GM18502 (cell line): ENCODE measurements around the gene JPT1.

Experiments
- ATAC-seq: cut with Tn5 transposase; IDR thresholded peaks from one replicate; pipeline ENCODE4 v1.9.1; 2021; ENCODE audit warnings: mild to moderate bottlenecking; ENCODE audit not compliant: unreplicated experiment, poor library complexity

Gene JPT1

DNA sequence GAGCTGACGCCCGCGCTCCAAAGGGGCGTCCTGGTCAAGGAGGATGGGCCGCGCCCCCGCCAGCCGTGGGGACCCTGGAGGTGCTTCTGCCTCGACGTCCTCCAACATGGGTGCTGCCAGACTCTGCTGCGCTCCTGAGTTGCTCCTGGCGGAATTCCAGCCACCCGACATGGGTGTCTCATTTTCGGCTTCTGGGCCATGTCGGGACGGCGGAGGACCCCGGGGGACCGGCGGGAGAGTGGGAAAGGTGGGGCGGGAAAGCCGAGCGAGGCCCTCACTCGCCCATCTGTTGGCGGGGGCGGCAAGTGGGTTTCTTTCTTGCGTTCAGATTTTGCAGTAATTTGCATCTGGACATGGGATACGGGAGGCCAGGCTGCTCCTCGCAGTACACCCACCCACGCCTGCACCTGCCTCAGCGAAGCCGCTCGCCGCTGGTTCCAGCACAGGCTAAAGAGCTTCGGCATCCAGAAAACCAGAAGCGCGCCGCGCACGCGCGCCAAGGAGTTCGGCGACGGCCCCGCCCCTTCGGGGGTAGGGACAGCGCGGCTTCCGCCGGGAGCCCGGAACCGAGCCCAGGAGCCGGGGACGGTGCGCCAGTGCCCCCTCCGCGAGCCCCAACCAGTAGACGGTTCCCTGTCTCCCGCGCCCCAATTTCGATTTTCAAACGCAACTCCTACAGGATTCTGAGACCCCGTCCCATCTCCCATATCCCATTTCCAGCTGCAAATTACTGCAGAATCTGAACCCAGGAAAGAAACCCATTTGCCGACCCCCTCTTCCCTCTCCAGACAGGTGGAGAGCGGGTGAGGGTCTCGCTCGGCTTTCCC lies 44.7 kb downstream of the JPT1 start, which contains the start of gene ARMC7:
Gene ARMC7, plus strand, starts transcription at position 563 of the 827 bp plus-strand sequence. CDS start 320 bp downstream, outside the sequence.
- ATAC-seq = peak; percentile 68

DNA sequence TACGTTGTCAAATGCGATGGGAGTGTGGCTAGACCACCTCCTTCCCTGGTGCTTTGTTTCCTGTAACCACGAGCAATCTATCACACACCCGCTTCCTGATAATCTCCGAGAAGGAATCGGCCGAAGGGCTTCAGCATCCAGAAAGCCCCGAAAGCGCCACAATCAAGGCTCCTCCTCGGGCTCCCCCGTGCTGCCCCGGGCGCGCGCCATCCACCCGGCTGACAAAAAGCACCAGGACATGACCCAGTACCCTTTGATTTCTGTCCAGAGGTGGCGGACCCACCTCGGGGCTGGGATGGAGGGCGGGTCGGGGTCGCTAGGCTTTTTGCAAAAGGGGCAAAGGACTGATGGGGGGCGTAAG lies 45.3 kb downstream of the JPT1 start:
- ATAC-seq = no peak

DNA sequence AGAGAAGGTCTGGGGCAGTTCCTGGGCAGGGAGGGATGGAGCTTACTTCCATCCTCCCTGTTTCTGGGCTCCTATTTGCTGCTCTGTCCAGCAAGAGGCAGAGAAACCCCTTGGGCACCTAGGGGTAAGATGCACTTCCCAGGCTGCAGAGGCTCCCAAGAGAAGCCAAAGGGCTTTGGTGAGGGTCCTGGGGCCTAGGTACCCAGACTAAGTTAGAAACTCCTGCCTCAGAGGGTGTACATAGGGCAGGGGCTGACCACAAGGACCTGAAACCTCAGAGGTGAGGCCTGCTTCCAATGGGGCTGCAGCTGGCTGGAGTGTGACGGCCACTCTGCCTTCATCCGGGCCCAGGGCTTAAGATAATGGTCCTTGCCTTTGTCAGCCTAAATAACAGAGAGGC lies 46.1 kb downstream of the JPT1 start:
- ATAC-seq = no peak

DNA sequence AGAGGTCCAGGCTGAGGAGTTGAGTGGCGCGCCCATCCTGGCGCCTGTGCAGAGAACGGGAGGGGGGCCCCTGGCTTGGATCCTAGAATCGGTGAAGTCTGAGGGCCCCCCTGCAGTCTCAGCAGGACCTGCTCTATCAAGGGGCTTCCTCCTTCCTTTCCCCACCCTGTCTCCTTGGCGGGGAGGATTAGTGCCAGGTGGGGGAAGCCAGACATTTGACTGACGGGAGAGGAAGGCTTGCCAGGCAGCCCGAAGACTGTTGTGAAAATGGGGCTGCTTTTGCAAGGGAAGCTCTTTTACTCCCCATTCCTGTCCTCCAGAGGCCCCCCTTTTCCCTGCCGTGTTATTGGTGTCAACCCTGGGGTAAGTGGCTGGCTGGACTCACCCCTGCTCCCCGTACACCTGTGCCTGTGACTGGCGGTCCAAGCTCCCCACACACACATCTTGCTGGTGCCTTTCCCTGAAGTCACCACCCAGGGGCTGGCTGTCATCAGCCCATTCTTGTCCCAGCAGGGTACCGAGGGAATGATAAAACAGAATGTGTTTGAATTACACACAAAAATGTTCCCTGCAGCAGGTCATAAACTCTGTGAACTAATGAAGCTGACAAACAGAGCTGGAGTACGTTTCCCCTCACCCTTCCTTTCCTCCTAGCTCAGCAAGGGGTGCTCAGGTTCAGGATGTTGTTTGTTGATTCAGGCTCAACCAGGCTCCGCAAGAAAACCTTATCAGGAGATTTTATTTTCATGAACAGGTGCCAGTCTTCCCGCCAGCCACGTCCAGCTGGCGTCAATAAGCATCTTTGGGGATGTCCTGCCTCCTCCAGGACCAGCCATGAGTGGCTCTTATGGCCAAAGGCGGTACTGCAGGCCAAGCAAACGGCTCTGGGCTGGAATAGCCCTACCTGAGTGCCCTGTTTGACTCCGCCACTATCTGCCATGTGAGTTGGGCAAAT lies 48.9 kb downstream of the JPT1 start:
- no peak for ATAC-seq

DNA sequence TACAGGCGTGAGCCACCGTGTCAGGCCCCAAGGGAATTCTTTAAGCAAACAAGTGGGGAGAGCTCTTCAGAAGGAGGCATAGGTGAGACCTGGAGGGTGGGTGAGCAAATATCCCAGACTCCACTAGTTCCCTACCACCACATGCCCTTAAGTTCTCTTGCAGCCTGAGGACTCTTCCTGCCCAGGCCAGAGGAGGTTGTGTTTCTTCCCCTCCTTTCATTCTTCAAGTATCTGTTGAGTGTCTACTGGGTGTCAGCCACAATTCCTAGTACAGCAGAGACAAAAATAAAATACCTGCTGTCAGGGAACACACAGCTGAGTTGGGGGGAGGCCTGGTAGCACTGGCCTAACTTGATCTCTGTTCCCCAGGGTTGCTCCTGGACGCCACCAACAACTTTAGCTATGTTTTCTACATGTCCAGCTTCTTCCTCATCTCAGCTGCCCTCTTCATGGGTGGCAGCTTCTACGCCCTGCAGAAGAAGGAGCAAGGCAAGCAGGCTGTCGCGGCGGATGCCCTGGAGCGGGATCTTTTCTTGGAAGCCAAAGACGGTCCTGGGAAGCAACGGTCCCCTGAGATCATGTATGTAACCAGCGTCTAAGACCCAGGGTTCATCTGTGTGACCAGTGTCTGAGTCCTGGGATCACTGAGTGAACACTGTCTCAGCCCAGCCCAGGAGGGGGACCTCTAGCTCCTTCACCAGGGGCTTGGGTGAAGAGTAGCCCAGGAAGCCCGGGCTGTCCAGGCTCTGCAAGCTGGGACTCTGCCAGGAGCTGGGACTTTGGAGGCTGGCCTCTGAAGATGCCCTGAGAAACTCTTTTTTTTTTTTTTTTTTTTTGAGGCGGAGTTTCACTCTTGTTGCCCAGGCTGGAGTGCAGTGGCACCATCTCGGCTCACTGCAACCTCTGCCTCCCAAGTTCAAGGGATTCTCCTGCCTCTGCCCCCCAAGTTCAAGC lies 50.4 kb downstream of the JPT1 start:
- no peak for ATAC-seq

DNA sequence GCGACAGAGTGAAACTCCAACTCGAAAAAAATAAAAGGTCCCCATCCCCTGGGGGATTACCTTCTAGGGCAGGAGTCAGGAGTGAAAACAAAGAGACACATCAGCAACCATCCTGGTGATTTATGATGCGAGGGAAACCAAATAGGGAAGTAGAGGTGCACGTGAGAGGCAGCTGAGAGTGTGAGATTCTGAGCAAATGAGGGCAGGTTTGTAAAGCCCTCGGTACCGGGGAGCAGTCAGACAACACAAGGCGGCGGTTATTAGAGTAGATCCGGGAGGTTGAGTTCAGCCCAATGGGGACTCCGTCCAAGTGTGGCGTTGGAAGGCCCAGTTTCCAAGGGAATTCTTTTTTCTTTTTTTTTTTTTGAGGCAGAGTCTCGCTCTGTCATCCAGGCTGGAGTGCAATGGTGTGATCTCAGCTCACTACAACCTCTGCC lies 51.9 kb downstream of the JPT1 start:
- ATAC-seq = no peak

DNA sequence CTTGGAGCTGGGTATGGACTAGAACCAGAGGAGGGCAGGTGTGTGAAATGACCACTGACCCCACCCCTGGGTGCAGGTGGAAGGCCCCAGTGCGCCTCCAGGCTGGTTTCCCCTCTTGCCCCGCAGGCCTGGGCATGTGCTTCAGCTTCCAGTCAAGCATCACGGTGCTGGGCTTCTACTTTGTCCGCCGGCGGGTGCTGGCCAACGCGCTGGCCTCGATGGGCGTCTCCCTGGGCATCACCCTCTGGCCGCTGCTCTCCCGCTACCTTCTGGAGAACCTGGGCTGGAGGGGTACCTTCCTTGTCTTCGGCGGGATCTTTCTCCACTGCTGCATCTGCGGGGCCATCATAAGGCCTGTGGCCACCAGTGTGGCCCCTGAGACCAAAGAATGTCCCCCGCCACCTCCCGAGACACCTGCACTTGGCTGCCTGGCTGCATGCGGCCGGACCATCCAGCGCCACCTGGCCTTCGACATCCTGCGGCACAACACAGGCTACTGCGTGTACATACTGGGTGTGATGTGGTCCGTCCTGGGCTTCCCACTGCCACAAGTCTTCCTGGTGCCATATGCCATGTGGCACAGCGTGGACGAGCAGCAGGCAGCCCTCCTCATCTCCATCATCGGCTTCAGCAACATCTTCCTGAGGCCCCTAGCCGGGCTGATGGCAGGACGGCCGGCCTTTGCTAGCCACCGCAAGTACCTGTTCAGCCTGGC lies 54.3 kb downstream of the JPT1 start:
- ATAC-seq = no peak

DNA sequence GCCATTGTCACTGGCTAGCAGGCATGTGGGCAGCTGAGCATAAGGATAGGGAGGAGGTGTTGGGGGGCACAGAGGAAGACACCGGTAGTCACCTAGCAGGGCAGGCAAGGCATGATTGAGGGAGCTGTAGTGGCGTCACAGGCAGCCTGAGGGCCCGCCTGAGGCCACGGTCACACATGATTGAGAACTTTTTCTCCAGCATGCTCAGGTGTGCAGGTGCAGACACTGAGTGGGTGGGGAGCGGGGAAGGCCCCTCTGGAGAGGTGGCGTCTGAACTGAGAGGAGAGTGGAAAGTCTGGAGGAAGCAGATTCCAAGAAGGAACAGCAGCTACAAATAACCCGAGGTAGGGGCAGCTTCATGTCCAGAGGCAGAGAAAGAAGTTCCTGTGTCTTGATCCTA lies 55.5 kb downstream of the JPT1 start:
- ATAC-seq = no peak

DNA sequence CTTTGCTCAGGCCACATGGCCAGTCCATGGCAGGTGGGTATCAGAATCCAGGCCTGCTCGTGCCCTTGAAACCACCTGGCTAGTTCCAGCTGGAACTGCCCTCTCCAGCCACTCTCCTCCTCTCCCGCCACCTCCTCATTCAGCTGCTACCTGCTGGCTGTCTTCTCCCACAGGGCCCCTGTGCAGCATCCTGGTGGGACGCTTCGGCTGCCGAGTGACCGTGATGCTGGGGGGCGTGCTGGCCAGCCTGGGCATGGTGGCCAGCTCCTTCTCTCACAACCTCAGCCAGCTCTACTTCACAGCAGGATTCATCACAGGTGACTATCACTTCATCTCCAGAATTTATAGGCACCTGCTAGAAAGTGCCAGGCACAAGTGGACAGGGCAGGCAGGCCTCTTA lies 56.4 kb downstream of the JPT1 start:
- no peak for ATAC-seq

DNA sequence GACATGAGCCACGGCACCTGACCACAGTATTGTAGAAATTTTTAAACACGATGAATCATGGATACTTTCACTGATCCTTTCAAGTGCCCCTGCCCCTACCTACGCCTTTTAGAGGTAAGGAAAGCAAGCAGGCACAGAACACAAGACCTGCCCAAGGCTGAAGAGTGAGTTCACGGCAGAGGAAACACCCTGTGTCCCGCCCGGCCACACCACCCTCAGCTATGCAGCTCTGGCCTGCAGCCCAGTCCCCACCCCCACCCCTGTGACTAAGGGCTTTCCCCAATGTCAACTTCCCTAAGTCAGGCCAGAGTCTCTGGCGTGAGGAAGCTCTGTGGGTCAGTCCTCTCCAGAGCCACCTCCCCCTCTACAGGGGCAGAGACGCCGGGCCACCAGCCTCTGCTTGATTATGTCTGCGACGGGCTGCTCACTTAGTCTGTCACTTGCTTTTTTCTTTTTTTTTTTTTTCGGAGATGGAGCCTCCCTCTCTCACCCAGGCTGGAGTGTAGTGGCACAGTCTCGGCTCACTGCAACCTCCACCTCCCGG lies 58.2 kb downstream of the JPT1 start:
- no peak for ATAC-seq

DNA sequence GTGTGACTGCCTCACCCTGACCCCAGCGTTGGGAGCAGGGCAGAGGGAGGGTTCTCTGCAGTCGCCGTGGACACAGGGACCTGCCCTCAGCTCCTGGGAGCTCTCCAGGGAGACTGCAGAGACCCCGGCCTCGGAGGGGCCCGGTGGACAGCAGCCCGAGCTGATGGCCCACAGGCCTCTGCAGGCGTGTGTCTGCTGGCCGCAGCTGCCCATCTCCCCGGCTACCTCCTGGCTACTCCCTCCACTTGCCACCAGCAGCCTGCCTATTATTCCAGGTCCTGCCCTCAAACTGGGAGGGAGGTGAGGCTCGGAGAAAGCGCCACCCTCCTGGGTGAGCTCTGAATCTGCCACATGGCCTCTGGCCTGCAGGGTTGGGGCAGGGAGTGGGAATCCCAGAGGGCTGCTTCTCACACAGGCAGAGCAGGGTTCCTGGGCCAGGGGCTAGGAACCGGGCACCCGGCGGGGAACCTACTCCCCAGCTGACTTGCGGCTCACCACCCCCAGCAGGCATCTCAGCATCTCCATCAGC lies 59.4 kb downstream of the JPT1 start:
- ATAC-seq = no peak

DNA sequence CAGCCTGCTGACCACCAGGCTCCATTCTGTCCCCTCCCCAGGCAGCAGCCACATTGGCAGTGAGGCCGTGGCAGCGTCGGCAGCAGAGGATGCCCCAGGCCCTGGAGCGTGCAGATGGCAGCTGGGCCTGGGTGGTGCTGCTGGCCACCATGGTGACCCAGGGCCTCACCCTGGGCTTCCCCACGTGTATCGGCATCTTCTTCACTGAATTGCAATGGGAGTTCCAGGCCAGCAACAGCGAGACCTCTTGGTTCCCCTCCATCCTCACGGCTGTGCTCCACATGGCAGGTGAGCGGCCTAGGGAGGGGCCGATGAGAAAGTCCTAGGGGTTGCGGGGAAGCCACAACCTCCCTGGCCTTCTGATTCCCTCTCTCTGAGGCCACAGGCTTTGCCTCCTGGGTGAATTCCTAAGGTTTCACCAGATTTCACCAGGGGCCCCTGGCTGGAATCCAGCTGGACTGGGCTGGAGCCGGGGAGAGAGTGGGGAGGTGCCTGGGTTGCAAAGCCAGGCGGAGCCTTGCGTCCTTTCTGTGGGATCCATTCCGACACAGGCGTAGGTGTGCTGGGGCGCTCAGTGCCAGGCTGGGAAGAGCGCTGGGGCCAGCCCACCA lies 60.7 kb downstream of the JPT1 start:
- no peak for ATAC-seq

DNA sequence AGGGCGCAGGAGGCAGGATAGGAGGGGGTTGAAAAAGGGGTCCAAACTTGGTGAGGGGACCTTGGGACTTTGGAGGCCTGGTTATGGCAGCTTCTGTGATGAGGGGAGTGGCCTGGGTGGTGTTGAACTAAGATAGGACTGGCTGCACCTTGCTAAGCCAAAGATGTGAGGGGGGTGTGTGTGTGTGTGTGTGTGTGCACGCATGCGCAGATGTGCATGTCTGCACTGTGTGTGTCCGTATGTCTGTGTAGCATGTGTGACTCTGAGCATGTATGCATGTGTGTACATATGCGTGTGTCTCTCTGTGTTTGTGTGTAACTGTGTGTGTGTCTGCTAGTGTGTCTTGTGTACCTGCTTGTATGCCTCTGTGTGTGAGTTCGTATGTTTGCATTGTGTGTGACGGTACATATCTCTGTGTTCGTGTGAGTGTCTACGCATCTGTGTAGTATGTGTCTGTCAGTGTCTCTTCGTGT lies 62.4 kb downstream of the JPT1 start:
- no peak for ATAC-seq

DNA sequence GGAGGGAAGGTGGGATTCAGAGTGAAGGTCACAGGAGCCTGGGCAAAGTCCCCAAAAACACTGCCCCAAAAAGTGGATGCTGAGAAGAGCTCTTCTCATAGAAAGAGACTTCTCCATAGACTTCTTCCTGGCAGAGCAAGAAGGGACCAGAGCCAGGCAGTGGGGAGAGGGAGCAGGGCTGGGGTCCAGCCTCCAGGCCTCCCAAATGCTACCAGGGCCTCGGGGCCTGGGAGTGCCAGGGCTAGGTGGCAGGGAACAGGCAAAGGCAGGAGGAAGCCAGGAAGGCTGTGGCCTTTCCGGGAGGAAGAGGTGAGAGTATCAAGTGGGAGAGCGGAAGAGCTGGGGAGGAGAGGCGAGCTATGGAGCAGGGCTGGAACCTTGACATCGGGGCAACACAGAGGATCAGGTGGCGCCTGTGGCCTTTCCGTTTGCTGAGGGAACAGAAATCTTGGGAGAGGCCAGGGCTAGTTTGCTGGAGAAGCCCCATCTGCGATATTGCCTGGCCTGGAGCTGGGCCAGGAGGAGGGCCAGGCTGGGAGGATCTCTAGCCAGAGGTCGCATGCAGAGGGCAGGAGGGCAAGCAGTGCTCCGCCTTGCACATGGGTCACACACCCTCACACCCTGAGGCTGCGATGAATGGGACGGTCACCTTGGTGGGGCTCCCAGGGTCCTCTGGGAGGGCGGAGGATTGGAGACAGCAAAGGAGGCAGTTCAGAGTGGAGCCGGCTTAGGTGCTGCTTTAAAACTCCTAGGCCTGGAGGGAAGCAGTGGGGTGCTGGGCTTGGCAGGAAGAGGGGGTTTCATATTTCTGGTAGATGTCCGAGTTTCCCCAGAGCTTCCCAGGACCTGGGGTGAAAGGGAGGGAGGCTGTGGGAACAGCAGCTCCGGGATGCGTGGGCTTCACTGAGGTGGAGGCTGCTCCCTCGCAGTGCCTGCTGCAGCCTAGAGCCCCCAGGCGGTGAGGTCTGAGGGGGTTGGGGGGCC lies 63.1 kb downstream of the JPT1 start:
- ATAC-seq = no peak

DNA sequence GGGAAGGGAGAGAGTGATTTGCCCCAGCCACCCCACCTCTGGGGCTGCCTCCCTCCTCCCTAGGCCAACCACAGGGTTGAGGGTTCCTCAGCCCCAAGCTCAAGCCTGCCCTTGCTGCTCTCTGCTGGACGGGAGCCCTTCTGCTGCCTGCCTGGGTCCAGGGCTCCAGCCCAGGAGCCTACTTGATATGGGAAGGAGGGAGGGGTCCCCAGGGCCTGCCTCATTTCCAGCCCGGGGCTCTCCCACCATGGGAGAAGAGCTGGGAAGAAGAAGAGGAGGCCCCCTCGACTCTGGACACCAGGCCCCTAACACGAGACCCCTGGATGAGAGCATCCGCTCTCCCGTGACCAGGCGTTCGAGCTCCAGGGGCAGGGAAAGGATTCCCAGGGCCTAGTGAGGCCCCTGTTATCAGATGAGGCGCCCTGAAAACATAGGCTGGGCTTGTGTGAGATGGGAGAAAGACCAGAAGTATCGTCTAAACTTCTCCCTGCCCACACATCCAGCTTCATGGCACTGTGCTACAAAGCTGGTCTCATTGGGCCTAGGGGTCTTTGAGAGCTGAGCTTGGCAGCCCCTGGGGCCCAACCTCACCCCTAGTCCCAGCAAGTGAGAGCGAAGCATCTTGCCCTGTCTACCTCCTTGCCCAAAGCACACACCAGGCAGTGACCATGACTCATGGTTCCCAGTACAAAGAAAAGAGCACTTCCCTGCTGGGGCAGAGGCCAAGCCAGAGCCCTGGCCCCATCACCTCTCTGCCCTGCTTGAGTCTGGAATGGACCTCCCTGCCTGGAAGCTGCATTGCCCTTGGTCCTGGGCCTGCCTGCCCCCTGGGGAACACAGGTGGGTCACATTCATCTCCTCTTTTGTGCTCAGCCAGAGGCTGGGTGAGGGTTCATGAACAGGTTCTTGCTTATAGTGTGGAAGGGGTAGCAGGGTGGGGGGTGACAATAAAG lies 65.6 kb downstream of the JPT1 start:
- no peak for ATAC-seq
